Colonic mucosa (tissue), 4 donors: ENCODE results near the gene EVC. TPM values are rescaled to one million over a fixed set of nuclear protein-coding genes. Genes with fewer than 3 reads are reported as not detected.

ENCODE experiments used
- DNase-seq: peaks from one replicate; pipeline ENCODE4 v3.0.0-alpha.2; 2020
- H3K27ac ChIP-seq: fragments of 200-600 bp; one replicate; pipeline ENCODE4 v1.8.0; 2021
- H3K27me3 ChIP-seq: fragments of 200-600 bp; one replicate; pipeline ENCODE4 v1.8.0; 2021
- H3K36me3 ChIP-seq: fragments of 200-600 bp; one replicate; pipeline ENCODE4 v1.8.0; 2021
- H3K4me1 ChIP-seq: fragments of 200-600 bp; one replicate; pipeline ENCODE4 v1.8.0; 2021; ENCODE audit warnings: mild to moderate bottlenecking
- H3K4me3 ChIP-seq: fragments of 200-600 bp; one replicate; pipeline ENCODE4 v1.8.0; 2021
- H3K9ac ChIP-seq, 2 donors: one replicate each; pipeline ENCODE4 v1.7.0; 2013; ENCODE audit warnings: control low read depth in 2 of 2, low read depth in 2 of 2, low read length in 2 of 2
- H3K9me3 ChIP-seq: fragments of 200-600 bp; one replicate; pipeline ENCODE4 v1.8.0; 2021
- CTCF ChIP-seq: fragments of 200-600 bp; IDR thresholded peaks from one replicate; pipeline ENCODE4 v1.8.0; 2022; ENCODE audit warnings: antibody characterized with exemption, mild to moderate bottlenecking
- intact Hi-C: fragments of 100-400 bp; cut with DNase I; formaldehyde crosslinking; loops from one replicate; pipeline ENCODE4 v1.14.1; 2022
- total RNA-seq, 2 donors: library from RNA; stranded (reverse); fragmentation: NEBNext Ultra II Directional in 1 of 2; extraction: Animal tissue kit (Norgen Biotek cat#: 25700) in 1 of 2; gene quantifications; one replicate each; pipeline ENCODE4 v1.2.1, GENCODE V29; 2021
- donor health status: healthy.
- donor health status: DM: no; HTN: no; CAD: no.
- donor health status: DM: no; HTN: no; CAD: no.

EVC gene
- total RNA-seq, 2 donors from 2014 or later, result 1.1 to 4.1 TPM

- Histone ChIP-seq H3K4me1 (no peaks in the 10 kb centered on the region), H3K27ac (no peak overlapping the region), H3K9ac (no peak overlapping the region), H3K27me3 (no peaks in the 10 kb centered on the region), H3K36me3 (no peaks in the 10 kb centered on the region), H3K9me3 (no peaks in the 10 kb centered on the region), H3K4me3 (no peak overlapping the region)
- no peak for TF ChIP-seq CTCF
- intact Hi-C loops, result no loop called here
- DNase-seq, result no peak
Observed at GRCh38 chr4:5816851-5817375, 105.9 kb downstream of the EVC start.

GRCh38 chr4:5821665-5822358, 110.8 kb downstream of the EVC start:
- intact Hi-C loops, result no loop called here
- Histone ChIP-seq H3K27ac (no peak overlapping the region), H3K9me3 (no peaks in the 10 kb centered on the region), H3K4me3 (no peak overlapping the region), H3K27me3 (no peaks in the 10 kb centered on the region), H3K4me1 (no peaks in the 10 kb centered on the region), H3K36me3 (no peaks in the 10 kb centered on the region), H3K9ac (no peak overlapping the region)
- DNase-seq, result no peak
- TF ChIP-seq CTCF, result no peak

- Histone ChIP-seq H3K9ac (no peak overlapping the region), H3K36me3 (no peaks in the 10 kb centered on the region), H3K9me3 (no peaks in the 10 kb centered on the region), H3K4me1 (no peaks in the 10 kb centered on the region), H3K4me3 (no peak overlapping the region), H3K27me3 (no peaks in the 10 kb centered on the region), H3K27ac (no peak overlapping the region)
- intact Hi-C loops, result no loop called here
- TF ChIP-seq CTCF, result no peak
- DNase-seq, result no peak
Observed at GRCh38 chr4:5822619-5823018, 111.6 kb downstream of the EVC start.

GRCh38 chr4:5823542-5824211, 112.7 kb downstream of the EVC start:
- H3K36me3 ChIP-seq, result no peaks in the 10 kb centered on the region
- H3K27ac ChIP-seq, result no peak overlapping the region
- H3K4me3 ChIP-seq, result no peak overlapping the region
- no peaks in the 10 kb centered on the region for H3K27me3 ChIP-seq
- no peaks in the 10 kb centered on the region for H3K9me3 ChIP-seq
- intact Hi-C loops, result no loop called here
- no peak overlapping the region for H3K9ac ChIP-seq
- no peak for TF ChIP-seq CTCF
- no peaks in the 10 kb centered on the region for H3K4me1 ChIP-seq
- no peak for DNase-seq

GRCh38 chr4:5824227-5824626, 113.2 kb downstream of the EVC start:
- intact Hi-C loops, result no loop called here
- H3K36me3 ChIP-seq, result no peaks in the 10 kb centered on the region
- no peaks in the 10 kb centered on the region for H3K27me3 ChIP-seq
- H3K9ac ChIP-seq, result no peak overlapping the region
- no peak for TF ChIP-seq CTCF
- no peaks in the 10 kb centered on the region for H3K9me3 ChIP-seq
- H3K27ac ChIP-seq, result no peak overlapping the region
- no peak overlapping the region for H3K4me3 ChIP-seq
- no peak for DNase-seq
- no peaks in the 10 kb centered on the region for H3K4me1 ChIP-seq
